NCI-H526 (cell line): ENCODE measurements around the gene PDE6H.

ENCODE experiments used
- DNase-seq, 2 experiments: peaks; one replicate each; lab custom pipeline; 2025; lab: John Stamatoyannopoulos, UW

PDE6H gene

GRCh38 chr12:14974633-14975032 lies 1.8 kb downstream of the PDE6H start:
- DNase-seq, result no peak

GRCh38 chr12:14975457-14975856 lies 2.6 kb downstream of the PDE6H start:
- no peak for DNase-seq

GRCh38 chr12:14976658-14977057 lies 3.8 kb downstream of the PDE6H start:
- no peak for DNase-seq

- DNase-seq, result no peak
Measured at GRCh38 chr12:14979468-14979867, 6.6 kb downstream of the PDE6H start.

- no peak for DNase-seq
Measured at GRCh38 chr12:14981049-14981448, 8.2 kb downstream of the PDE6H start.

GRCh38 chr12:14982562-14982961 lies 9.7 kb downstream of the PDE6H start:
- DNase-seq, result no peak

- no peak for DNase-seq
Measured at GRCh38 chr12:14982991-14983390, 10.1 kb downstream of the PDE6H start.

GRCh38 chr12:14984036-14984435 lies 11.2 kb downstream of the PDE6H start:
- no peak for DNase-seq

GRCh38 chr12:14984766-14985285 lies 12.0 kb downstream of the PDE6H start:
- DNase-seq, result no peak

GRCh38 chr12:14986449-14986848 lies 13.6 kb downstream of the PDE6H start:
- DNase-seq, result no peak

GRCh38 chr12:14988035-14988434 lies 15.2 kb downstream of the PDE6H start:
- no peak for DNase-seq

- DNase-seq, result no peak
Measured at GRCh38 chr12:14989790-14990189, 16.9 kb downstream of the PDE6H start.

- no peak for DNase-seq
Measured at GRCh38 chr12:14991069-14991468, 18.2 kb downstream of the PDE6H start.

- DNase-seq, result no peak
Measured at GRCh38 chr12:14992673-14993072, 19.8 kb downstream of the PDE6H start.

GRCh38 chr12:14993117-14993516 lies 20.3 kb downstream of the PDE6H start:
- DNase-seq, result no peak

- DNase-seq, result no peak
Measured at GRCh38 chr12:14993537-14994266, 20.9 kb downstream of the PDE6H start.

- no peak for DNase-seq
Measured at GRCh38 chr12:14994610-14995009, 21.8 kb downstream of the PDE6H start.

- DNase-seq, result peak; percentile 34 to 69
Measured at GRCh38 chr12:14995583-14996425, 23.0 kb downstream of the PDE6H start.

GRCh38 chr12:14997998-14998397 lies 25.2 kb downstream of the PDE6H start:
- DNase-seq, result no peak

- no peak for DNase-seq
Measured at GRCh38 chr12:14999021-14999694, 26.3 kb downstream of the PDE6H start.

- no peak for DNase-seq
Measured at GRCh38 chr12:14999695-15000365, 27.0 kb downstream of the PDE6H start.

GRCh38 chr12:15000575-15000974 lies 27.7 kb downstream of the PDE6H start:
- DNase-seq, result no peak
